Fibroblast of lung (primary cell): ENCODE results near the gene TTC6. TPM values are rescaled to one million over a fixed set of nuclear protein-coding genes. Genes with fewer than 3 reads are reported as not detected.

Experiments
- DNase-seq, 2 donors: peaks; one replicate each; pipeline versions ENCODE4 v3.0.0 to v3.0.0-alpha.2; 2010; ENCODE audit warnings: low read depth in 2 of 2
- H2AFZ ChIP-seq: 2 replicates; pipeline ENCODE4 v1.5.1; 2012; ENCODE audit warnings: low read length, control low read depth, inconsistent platforms
- H3K27ac ChIP-seq: 2 replicates; pipeline ENCODE4 v1.5.1; 2011; ENCODE audit warnings: low read length, control low read depth; ENCODE audit not compliant: insufficient read depth
- H3K27me3 ChIP-seq: 2 replicates; pipeline ENCODE4 v1.5.1; 2011; ENCODE audit warnings: mild to moderate bottlenecking, low read length; ENCODE audit not compliant: control insufficient read depth, insufficient read depth
- H3K36me3 ChIP-seq: 2 replicates; pipeline ENCODE4 v1.5.1; 2011; ENCODE audit warnings: low read length; ENCODE audit not compliant: control insufficient read depth, insufficient read depth
- H3K4me1 ChIP-seq: 2 replicates; pipeline ENCODE4 v1.5.1; 2011; ENCODE audit warnings: low read length; ENCODE audit not compliant: control insufficient read depth, insufficient read depth; ENCODE audit errors: extremely low read depth
- H3K4me2 ChIP-seq: 2 replicates; pipeline ENCODE4 v1.5.1; 2011; ENCODE audit warnings: low read length, control low read depth; ENCODE audit not compliant: insufficient read depth; ENCODE audit errors: extremely low read depth
- H3K4me3 ChIP-seq, 4 experiments: fragments of 200-600 bp in 1 of 4; sonication (generic) in 1 of 4; replicated peaks in 1 of 4; 2 replicates each; pipeline ENCODE4 v1.5.1; 2011 to 2016; ENCODE audit warnings: low read length in 4 of 4, low read depth in 3 of 4, mild to moderate bottlenecking in 3 of 4, control low read depth in 2 of 4, inconsistent platforms in 1 of 4, mixed read lengths in 1 of 4; ENCODE audit not compliant: insufficient read depth in 1 of 4; ENCODE audit errors: control extremely low read depth in 1 of 4
- H3K79me2 ChIP-seq: 2 replicates; pipeline ENCODE4 v1.5.1; 2012; ENCODE audit warnings: mild to moderate bottlenecking, low read length, inconsistent platforms; ENCODE audit not compliant: control insufficient read depth, insufficient read depth
- H3K9ac ChIP-seq: 2 replicates; pipeline ENCODE4 v1.5.1; 2011; ENCODE audit warnings: mild to moderate bottlenecking, low read length, control low read depth; ENCODE audit not compliant: insufficient read depth
- H3K9me3 ChIP-seq: 2 replicates; pipeline ENCODE4 v1.5.1; 2012; ENCODE audit warnings: low read depth, low read length; ENCODE audit not compliant: control insufficient read depth, insufficient read depth
- H4K20me1 ChIP-seq: 2 replicates; pipeline ENCODE4 v1.5.1; 2011; ENCODE audit warnings: low read length; ENCODE audit not compliant: control insufficient read depth, insufficient read depth; ENCODE audit errors: extremely low read depth
- CTCF ChIP-seq, 2 donors: IDR thresholded peaks in 1 of 2; conservative IDR thresholded peaks in 1 of 2; 1 replicate in 1 of 2; 2 replicates in 1 of 2; pipeline ENCODE4 v1.5.1; 2011 to 2012; ENCODE audit warnings: low read length in 2 of 2, control low read depth in 1 of 2, inconsistent platforms in 1 of 2, low read depth in 1 of 2, mild to moderate bottlenecking in 1 of 2
- EZH2 ChIP-seq: IDR thresholded peaks from 2 replicates; pipeline ENCODE4 v1.5.1; 2012; ENCODE audit warnings: low read length, control low read depth, mild to moderate bottlenecking; ENCODE audit errors: missing control alignments
- polyA plus RNA-seq, 2 donors: library from polyadenylated mRNA; depleted of rRNA in 1 of 2; stranded (reverse) in 1 of 2; unstranded in 1 of 2; fragments of >200 nt; gene quantifications; 2 replicates each; pipeline ENCODE4 v1.2.1, GENCODE V29; 2011 to 2012; ENCODE audit warnings: missing spikeins in 1 of 2
- total RNA-seq: library from RNA; depleted of rRNA; stranded (reverse); fragments of >200 nt; gene quantifications from 2 replicates; pipeline ENCODE4 v1.2.1, GENCODE V29; 2014

The TTC6 gene
- total and polyA plus RNA-seq, 2 donors (not counting 1 experiment from before 2014, with no cell fraction given): 0.17 TPM; not detected in 1

GRCh38 chr14:37580146-37580545, 15.3 kb upstream of the TTC6 start:
- Histone ChIP-seq H3K4me3 (no peak overlapping the region), H3K36me3 (no peaks in the 10 kb centered on the region), H3K9ac (no peak overlapping the region), H3K27me3 (peaks cover 27% of the 10 kb centered on the region), H3K9me3 (no peaks in the 10 kb centered on the region), H4K20me1 (no peaks in the 10 kb centered on the region), H2AFZ (no peak overlapping the region), H3K79me2 (no peaks in the 10 kb centered on the region), H3K4me2 (no peak overlapping the region), H3K27ac (no peak overlapping the region), H3K4me1 (no peaks in the 10 kb centered on the region)
- TF ChIP-seq CTCF (conservative IDR thresholded peaks at IDR 0.05 in 1 of 2, IDR thresholded peaks at IDR 0.05 in 1 of 2; ENCODE audit: low read depth in 1 of 2, low read length in 2 of 2) (no peak), EZH2 (no peak)
- no peak for DNase-seq

DNA sequence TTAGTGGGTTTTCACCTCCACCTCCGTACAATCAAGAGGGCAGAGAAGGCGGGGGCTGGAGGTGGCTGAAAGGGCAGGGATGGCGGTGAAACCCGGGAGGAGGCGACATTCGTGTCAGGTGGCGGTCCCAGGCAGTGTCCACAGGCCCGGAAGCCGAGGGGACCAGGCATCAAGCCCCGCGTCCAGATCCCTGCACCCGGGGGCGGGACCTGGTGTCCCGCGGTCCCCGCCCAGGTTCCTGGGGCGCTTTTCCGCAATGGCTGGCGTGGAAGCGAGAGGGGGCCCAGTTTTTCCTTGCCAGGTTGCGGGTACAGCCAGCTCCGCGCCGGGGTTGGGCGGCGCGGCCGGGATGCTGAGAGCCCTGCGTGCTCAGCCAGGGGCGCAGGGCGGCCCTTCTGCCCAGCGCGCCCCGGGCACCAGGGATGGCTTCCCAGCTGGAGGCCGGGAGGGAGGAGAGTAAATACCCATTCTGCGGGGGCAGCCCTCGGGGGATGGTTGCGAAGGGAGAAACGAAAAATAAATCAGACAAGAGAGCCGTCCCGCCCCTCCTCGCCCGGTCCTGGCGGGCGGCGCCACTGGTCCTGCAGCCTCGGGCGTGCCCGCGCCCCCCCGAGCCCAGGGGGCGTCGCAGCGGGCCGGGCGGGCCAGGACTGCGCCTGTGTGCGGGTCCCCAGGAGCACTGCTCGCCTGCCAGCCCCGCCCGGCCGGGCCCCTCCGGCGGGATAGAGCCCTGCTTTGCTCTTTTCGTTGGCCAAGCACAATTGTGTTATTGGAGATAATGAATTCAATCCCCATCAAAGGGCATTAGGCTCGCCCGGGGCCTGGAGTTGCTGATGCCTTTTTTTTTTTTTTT, 11.8 kb upstream of the TTC6 start:
- H3K4me3 ChIP-seq: peak overlapping the region in 1 of 4 experiments; percentile 29
- H3K27me3 ChIP-seq: peaks cover 53% of the 10 kb centered on the region
- TF ChIP-seq CTCF (conservative IDR thresholded peaks at IDR 0.05 in 1 of 2, IDR thresholded peaks at IDR 0.05 in 1 of 2; ENCODE audit: low read depth in 1 of 2, low read length in 2 of 2) (no peak), EZH2 (peak; percentile 55)
- no peak overlapping the region for H3K27ac ChIP-seq
- H3K9ac ChIP-seq: no peak overlapping the region
- DNase-seq: no peak
- H3K79me2 ChIP-seq: no peaks in the 10 kb centered on the region
- no peaks in the 10 kb centered on the region for H3K36me3 ChIP-seq
- no peaks in the 10 kb centered on the region for H3K9me3 ChIP-seq
- H4K20me1 ChIP-seq: no peaks in the 10 kb centered on the region
- no peak overlapping the region for H2AFZ ChIP-seq
- no peaks in the 10 kb centered on the region for H3K4me1 ChIP-seq
- H3K4me2 ChIP-seq: peak overlapping the region; percentile 23

GRCh38 chr14:37584211-37585100, 11.0 kb upstream of the TTC6 start:
- Histone ChIP-seq H3K9me3 (no peaks in the 10 kb centered on the region), H3K4me2 (no peak overlapping the region)

More at GRCh38 chr14:37584211-37585100, 11.0 kb upstream of the TTC6 start:
- Histone ChIP-seq H3K27me3 (peaks cover 59% of the 10 kb centered on the region), H3K4me1 (no peaks in the 10 kb centered on the region), H3K36me3 (no peaks in the 10 kb centered on the region), H3K79me2 (no peaks in the 10 kb centered on the region), H3K4me3 (no peak overlapping the region), H2AFZ (no peak overlapping the region), H4K20me1 (no peaks in the 10 kb centered on the region), H3K9ac (no peak overlapping the region), H3K27ac (no peak overlapping the region)
- TF ChIP-seq CTCF (conservative IDR thresholded peaks at IDR 0.05 in 1 of 2, IDR thresholded peaks at IDR 0.05 in 1 of 2; ENCODE audit: low read depth in 1 of 2, low read length in 2 of 2) (no peak), EZH2 (peak; percentile 74)
- no peak for DNase-seq
